HCEC 1CT (cell line): ENCODE data around the gene SSTR4.
A peak's percentile ranks its signal among the peaks of the same experiment; 100 is the strongest.

Experiments used
- DNase-seq: peaks from one replicate; pipeline ENCODE4 v3.0.0-alpha.2; 2017

SSTR4 gene

GRCh38 chr20:23046431-23046830 lies 11.3 kb downstream of the SSTR4 start:
- DNase-seq, result no peak

DNA sequence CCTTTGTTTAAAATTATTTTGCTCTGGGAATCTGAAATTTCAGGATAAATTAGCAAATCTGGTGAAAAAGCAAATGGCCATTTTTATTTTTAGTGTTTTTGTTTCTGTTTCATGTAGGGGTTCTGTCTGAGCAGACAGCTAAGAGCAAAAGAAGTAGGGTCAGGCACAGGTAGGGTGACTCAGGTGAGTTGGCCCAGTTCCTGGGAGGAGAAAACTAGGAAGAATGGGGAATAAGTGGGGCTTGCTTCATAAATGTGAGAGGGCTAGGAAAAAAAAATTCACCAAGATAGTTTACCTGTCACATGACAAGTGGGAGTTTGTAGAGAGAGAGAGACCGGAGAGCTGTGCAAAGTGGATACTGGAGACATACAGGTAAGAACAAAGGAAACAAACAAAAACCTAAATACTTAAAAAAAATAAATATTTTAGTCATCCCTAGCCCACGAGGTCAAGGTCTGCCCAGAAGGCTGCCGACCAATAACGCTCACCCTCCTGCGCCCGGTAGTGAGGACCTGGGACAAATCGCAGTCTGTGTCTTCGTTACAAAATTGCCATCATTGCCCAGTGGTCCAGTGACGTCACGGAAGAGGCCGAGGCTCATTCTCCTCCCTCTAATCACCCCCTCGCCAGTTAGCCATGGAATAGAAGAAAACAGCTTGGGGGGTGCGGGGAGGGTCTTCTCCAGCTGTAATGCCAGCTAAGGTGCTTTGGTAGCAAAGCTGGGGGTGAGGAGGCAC lies 12.1 kb downstream of the SSTR4 start:
- no peak for DNase-seq

DNA sequence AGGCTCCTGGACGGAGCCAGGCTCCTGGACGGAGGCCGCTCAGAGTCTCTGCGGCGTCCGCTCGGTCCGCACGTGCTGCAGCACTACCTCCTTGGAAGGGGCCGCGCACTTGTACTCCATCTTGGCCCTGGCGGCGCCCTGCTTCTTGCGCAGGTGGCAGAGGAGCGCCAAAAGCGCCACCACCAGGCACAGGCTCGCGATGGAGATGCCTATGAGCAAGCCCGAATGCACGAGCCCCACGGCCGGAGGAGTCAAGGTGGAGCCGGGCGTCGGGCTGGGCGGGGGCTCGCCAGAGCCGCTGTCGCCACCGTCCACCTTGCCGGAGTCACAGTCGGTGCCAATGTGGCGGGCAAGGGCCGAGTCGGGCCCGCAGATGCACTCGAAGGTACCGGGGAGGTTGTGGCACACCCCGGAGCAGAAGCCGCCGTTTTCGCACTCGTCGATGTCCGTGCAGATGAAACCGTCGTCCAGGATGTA lies 12.7 kb downstream of the SSTR4 start:
- DNase-seq, result no peak

- DNase-seq, result no peak
These were observed 13.4 kb downstream of the SSTR4 start for GRCh38 chr20:23048283-23049200.

- peak; percentile 71 for DNase-seq
These were observed 14.3 kb downstream of the SSTR4 start, which contains the start of gene THBD for GRCh38 chr20:23049201-23050075. Gene THBD, minus strand, starts transcription at chr20:23049672. Its CDS starts 168 bp downstream, at chr20:23049504.

GRCh38 chr20:23050076-23050838 lies 15.1 kb downstream of the SSTR4 start:
- no peak for DNase-seq

DNA sequence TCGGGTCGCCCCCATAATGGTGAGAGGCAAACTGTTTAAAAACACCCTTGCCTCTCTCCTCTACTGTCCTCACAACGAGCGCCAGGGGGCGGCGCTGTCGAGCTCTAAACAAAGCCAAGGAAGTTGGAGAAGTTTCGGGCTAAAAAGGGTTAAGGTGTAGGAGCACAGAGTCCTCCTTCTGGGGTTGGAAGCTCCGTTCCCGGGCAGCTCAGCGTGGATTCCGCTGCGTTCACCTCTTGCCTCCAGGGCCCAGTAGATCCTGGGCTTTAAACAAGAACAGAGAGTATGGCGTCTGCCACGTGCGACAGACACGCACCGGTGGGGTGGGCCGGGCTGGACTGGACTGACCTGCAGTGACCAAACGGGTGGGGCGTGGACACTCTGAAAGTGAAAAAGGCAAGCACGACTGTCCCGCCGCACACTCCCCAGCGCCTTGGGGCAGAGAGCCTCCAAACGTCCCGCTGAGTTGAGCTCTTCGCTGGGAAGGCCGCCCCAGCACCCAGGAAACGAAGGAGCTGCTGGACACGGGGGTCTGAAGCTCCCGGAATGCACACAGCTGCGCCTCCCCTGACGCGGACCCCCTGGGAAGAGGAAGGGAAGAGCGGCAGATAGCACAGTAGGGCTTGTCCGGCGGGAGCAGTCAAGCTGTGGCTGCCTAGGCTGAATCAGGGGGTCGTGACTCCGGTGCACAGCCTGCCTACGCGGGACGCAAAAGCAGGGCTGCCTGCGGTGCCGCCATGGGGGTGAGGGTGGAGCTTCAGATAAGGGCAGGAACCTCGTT lies 15.9 kb downstream of the SSTR4 start:
- peak; percentile 71 for DNase-seq

DNA sequence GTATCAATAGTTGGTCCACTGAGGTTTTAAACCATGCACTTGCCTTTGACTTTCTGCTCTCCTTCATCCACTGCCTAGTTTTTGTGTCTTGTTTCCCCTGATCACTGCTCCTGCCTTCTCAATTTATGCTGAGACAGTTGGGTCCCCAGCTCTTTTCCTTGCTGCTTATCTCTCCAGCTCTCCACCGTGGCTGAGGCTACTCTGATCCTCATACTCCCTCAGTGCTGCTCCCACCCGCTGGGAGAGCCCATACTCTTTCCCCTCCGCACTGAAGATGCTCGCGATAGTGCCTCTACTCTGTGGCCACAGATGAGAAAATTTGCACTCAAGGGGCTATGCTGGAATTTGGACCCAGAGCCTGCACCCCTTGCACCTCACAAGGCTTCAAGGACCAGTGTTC lies 17.8 kb downstream of the SSTR4 start:
- DNase-seq, result no peak

DNA sequence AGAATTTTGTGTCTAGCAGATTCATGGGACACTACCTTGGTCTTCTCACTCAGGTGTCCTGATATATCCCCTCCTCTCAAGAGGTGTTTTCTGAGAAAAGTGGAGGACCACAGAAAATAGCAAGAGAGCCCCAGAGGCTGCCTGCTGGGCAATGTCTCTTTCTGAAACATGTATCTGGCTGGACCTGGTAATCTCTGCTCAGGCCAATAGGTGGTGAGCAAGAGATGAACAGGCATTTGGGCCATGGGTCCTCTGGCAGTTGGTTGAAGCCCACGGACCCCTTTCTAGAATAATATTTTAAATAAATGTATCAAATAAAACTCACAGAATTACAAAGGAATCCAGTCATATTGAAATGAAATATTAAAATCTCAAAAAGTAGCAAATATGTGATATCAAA lies 23.1 kb downstream of the SSTR4 start:
- no peak for DNase-seq

GRCh38 chr20:23059001-23059400 lies 23.9 kb downstream of the SSTR4 start:
- no peak for DNase-seq

GRCh38 chr20:23059846-23060245 lies 24.7 kb downstream of the SSTR4 start:
- no peak for DNase-seq

GRCh38 chr20:23060629-23061028 lies 25.5 kb downstream of the SSTR4 start:
- no peak for DNase-seq

GRCh38 chr20:23061262-23061661 lies 26.1 kb downstream of the SSTR4 start:
- no peak for DNase-seq

- peak; percentile 83 for DNase-seq
These were observed 26.8 kb downstream of the SSTR4 start for GRCh38 chr20:23061734-23062561.

DNA sequence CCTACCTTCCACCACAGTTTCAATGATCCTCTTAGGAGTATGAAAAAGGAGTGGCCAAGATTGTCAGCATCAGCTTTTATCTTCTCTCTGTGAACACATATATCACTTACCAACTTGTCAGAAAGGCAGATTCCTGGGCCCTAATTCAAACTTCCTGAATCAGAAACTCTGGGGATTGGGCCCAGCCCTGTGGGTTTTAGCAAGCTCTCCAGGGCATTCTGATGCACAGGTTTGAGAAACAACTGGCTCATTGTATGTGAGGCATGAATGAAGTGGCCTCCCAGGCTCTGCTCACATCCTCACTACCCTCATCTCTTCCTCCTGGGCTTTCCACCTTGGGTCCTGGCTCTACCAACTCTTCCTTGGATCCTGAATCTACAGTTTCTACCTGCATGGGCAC lies 27.5 kb downstream of the SSTR4 start:
- DNase-seq, result no peak

DNA sequence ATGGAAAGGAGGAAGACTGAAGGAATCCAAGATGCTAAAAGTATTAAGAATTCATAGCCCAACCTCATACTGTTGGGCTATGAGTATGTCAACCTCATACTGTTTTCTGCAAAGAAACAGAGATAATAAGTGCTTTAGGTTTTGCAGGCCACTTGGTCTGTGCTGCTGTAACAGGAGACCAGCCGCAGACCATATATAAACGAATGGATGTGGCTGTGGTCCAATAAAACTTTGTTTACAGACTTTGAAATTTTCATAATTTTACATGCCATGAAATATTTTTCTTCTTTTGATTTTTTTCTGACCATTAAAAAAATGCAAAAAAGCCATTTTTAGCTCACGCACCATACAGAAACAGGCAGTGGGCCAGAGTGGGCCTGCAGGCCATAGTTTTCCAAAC lies 28.1 kb downstream of the SSTR4 start:
- DNase-seq, result no peak

- DNase-seq, result no peak
These were observed 28.5 kb downstream of the SSTR4 start for GRCh38 chr20:23063581-23063980.

- DNase-seq, result no peak
These were observed 30.4 kb downstream of the SSTR4 start for GRCh38 chr20:23065266-23066201.

GRCh38 chr20:23066772-23067171 lies 31.7 kb downstream of the SSTR4 start:
- DNase-seq, result no peak
